Astrocyte of the hippocampus (primary cell): ENCODE data around the gene PDE4D.
A peak's percentile ranks its signal among the peaks of the same experiment; 100 is the strongest.
"Not testable (repeated sequence)": the region's sequence is repeated elsewhere in the genome, so short reads cannot be mapped to it uniquely, and the experiment has no call there.

ENCODE experiments used
- DNase-seq: peaks from one replicate; pipeline ENCODE4 v3.0.0; 2011; ENCODE audit warnings: low read depth, low spot score

PDE4D gene

GRCh38 chr5:59089767-59090166 is 803.8 kb downstream of the PDE4D start:
- DNase-seq = no peak

- DNase-seq = no peak
Measured at GRCh38 chr5:59088546-59088945, 805.0 kb downstream of the PDE4D start.

- DNase-seq = no peak
Measured at GRCh38 chr5:59086024-59086423, 807.5 kb downstream of the PDE4D start.

DNA sequence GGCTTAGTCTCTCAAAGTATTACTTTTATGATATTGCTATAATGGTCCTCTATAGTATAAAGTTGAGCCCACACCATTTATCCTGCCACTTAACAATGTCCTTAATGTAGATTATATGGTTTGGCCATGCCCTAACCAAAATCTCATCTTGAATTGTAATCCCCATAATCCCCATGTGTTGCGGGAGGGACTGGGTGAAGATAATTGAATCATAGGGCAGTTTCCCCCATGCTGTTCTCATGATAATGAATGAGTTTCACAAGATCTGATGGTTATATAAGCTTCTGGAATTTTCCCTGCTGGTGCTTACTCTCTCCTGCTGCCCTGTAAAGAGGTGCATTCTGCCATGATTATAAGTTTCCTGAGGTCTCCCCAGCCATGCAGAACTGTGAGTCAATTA is 811.8 kb downstream of the PDE4D start:
- no peak for DNase-seq

DNA sequence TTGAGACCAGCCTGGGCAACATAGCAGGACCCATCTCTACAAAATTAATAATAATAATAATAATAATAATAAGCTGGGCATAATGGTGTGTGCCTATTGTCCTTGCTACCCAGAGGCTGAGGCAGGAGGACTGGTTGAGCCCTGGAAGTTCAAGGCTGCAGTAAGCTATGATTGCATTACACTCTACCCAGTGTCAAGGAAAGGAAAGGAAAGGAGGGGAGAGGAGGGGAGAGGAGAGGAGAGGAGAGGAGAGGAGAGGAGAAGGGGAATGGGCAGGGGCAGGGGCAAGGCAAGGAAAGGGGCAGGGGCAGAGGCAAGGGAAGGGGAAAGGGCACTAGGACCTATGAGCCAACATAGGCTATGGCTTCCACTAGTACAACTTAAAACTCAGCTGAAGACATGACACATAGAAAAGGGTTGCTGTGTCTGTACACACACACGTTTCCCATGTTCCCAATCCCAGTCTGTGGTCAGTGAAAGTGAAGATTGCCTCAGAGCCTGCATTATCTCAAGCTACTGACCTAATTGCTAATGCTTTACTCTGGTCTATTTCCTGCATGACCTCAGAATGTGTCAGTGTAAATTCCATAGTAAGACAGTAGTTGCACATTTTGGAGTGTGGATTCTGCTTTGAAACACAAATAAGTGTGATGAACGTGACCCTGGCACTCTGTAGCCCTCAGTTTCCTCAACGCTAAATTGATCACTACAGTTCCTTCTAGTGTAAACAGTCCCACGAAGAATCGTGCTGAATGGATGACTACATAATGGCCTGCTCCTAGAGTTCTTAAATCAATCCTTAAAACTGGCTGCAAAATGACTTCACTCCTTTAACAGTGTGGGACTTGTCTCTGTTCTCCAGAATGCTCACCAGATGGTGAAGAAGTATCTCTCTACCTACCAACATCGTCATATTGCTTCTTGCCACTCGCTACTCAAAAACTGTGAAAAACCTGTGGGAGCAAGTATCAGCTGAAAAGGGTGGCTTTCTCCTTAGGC is 813.6 kb downstream of the PDE4D start:
- peak; percentile 70 for DNase-seq

DNA sequence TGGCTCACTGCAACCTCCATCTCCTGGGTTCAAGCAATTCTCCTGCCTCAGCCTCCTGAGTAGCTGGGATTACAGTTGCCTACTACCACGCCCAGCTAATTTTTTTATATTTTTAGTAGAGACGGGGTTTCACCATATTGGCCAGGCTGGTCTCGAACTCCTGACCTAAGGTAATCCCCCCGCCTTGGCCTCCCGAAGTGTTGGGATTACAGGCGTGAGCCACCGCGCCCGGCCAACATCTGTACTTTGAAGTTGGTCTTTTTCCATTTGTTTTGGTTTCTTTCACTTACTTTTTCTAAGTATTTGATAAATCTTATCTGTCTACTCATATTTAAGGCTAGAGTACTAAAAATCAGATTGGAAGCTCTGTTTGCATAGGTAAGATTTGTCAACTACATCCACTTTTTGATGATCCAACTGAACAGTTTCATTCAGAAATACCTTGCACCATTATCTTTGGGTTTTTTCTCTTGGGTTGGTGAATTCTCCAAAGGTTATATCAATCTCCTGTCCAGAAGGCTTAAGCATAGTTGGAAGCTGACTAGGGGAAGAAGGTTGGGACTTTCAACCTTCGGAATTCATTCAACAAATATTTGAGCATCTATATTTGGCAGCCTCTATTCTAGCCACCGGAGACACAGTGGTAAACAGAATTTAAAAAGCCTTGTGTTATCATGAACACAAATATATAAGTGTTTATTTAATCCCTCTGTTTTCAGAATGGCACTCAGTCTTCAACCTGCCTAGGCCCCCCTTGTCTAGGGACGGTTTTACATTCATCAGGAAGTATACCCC is 821.6 kb downstream of the PDE4D start:
- DNase-seq = no peak

- peak; percentile 80 for DNase-seq
Measured at GRCh38 chr5:59069438-59070079, 824.0 kb downstream of the PDE4D start.

DNA sequence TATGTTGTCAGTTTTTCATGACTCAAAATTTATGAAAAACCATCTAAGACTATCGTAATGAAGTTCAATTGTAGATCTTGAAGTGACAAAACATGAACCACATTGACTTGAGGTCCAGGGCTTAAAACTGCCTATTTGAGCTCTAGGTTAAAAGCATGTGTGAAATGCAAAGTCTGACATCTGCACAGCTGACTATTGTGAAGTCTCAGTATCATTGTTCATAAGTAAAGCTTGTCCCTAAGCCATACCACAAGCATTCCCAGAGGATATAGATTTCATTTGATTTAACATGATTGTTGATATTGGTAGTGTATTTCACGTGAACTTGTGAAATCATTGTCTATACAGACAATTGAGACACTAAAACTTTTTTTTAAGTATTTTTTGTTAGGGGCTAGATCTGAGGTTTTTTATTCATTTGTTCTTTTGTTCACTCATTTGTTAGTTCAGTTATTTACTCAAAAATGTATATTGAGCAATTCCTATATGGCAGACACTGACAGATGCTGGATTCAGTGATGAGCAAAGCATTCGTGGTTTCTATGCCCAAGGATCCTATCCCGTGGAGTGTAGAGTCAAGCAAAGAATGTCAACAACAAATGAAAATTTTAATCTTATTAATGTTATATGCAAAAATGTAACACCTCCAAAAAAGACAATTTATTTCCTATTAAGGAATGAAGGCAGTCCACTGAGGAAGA is 825.4 kb downstream of the PDE4D start:
- DNase-seq = no peak

- DNase-seq = no peak
Measured at GRCh38 chr5:59066367-59067163, 827.0 kb downstream of the PDE4D start.

DNA sequence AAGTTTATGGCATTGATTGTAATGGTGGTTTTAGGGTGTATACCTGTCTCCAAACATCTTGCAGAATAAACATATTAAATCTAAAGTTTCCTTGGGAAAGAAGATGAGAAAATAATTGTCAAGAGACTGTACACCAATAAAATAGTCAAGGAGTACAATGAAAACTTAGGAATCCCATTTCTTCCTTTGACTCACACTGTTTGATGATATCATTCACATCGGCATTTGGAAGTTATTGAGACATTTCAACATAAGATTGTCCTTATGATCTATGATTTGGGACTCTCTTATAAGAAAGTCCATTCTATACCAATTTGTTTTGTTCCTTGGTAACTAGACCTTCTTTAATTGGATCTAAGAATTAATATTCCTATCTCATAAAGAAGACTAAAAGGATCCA is 828.0 kb downstream of the PDE4D start:
- no peak for DNase-seq

- DNase-seq = no peak
Measured at GRCh38 chr5:59064293-59064692, 829.2 kb downstream of the PDE4D start.

DNA sequence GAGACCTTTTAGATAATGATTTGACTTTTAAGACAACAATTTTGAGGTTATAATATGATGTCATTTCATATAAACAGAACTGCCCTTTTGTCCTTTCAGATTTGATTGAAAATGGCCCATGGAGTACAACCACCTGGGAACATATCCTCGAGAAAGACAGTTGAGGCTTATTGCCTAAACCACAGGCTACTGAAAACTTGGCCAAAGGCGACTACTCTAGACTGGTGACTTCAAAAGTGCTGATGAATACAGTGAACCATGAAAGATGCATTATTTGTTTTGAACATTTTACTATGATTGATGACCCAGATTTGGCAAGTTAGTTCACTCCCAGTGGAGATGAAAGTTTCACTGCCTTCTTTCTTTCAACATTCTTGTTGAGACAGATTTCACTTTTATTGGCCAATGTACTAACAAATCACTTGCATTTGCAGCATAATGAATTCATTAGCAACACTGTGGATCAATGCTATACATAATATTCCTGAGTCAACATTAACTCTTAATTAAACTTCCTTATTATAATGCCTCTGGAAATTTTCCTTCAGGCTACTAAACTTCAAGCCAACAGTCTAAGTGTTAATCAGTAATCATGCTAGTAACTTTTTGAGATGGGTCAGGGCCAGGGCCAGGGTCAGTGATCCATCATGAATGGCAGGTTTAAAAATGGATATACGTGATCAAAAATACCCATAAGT is 830.4 kb downstream of the PDE4D start:
- DNase-seq = peak; percentile 22

DNA sequence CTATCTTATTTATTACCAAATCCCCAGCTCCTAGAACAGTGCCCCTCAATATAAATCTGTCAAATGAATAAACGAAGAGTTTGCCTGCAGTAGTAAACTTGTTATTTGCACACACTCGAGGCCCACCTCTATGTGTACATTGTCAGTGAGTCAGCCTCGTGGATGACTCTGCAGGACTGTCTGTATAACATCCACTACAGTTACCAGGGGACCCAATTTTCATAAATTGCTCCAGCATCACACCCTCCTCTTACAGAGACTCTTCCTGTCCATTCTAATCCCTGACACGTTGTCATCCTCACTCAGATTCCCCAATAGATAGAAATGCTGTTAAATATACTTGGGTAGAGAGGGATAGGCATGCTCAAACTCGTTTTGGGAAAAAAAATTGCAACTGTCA is 832.1 kb downstream of the PDE4D start:
- no peak for DNase-seq

- DNase-seq = no peak
Measured at GRCh38 chr5:59058969-59059687, 834.4 kb downstream of the PDE4D start.

- DNase-seq = no peak
Measured at GRCh38 chr5:59058237-59058636, 835.3 kb downstream of the PDE4D start.

DNA sequence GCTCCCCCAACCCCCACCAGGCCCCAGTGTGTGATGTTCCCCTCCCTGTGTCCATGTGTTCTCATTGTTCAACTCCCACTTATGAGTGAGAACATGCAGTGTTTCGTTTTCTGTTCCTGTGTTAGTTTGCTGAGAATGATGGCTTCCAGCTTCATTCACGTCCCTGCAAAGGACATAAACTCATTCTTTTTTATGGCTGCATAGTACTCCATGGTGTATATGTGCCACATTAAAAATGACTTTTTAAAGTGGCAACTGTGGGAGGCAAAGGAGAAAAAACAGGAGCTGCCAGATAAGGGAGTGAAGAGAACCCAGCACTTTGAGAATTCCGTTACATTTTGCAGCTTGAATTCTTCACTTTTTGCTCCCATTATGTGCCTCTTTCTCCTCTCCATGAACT is 836.9 kb downstream of the PDE4D start:
- not testable (repeated sequence) for DNase-seq

GRCh38 chr5:59055745-59056448 is 837.6 kb downstream of the PDE4D start:
- DNase-seq = no peak

GRCh38 chr5:59054963-59055528 is 838.5 kb downstream of the PDE4D start:
- no peak for DNase-seq
